Type B pancreatic cell (in vitro differentiated cells): ENCODE data around the gene KATNIP. TPM values are rescaled to one million over a fixed set of nuclear protein-coding genes. Genes with fewer than 3 reads are reported as not detected.
A peak's percentile ranks its signal among the peaks of the same experiment; 100 is the strongest.

Source experiments
- DNase-seq: peaks from one replicate; pipeline ENCODE4 v3.0.0; 2021; ENCODE audit warnings: mixed read lengths; ENCODE audit not compliant: unreplicated experiment; ENCODE audit errors: extremely low spot score
- H3K27ac Mint-ChIP-seq: 2 replicates; pipeline ENCODE4 v1.8.0; 2021; ENCODE audit warnings: mild to moderate bottlenecking, mixed read lengths
- H3K27me3 Mint-ChIP-seq: 2 replicates; pipeline ENCODE4 v1.8.0; 2021; ENCODE audit warnings: mixed read lengths
- H3K36me3 Mint-ChIP-seq: 2 replicates; pipeline ENCODE4 v1.8.0; 2021; ENCODE audit warnings: mixed read lengths
- H3K4me1 Mint-ChIP-seq: one replicate; pipeline ENCODE4 v1.8.0; 2021; ENCODE audit warnings: mixed read lengths; ENCODE audit not compliant: unreplicated experiment
- H3K4me3 Mint-ChIP-seq: 2 replicates; pipeline ENCODE4 v1.8.0; 2021; ENCODE audit warnings: mild to moderate bottlenecking, mixed read lengths
- H3K9me3 Mint-ChIP-seq: 2 replicates; pipeline ENCODE4 v1.8.0; 2021; ENCODE audit warnings: mixed read lengths
- long read RNA-seq: library from polyadenylated mRNA; unstranded; transcript quantifications from one replicate; pipeline ENCODE4 v2.0.0, GENCODE V29; 2020
- total RNA-seq: library from RNA; stranded (reverse); gene quantifications from 2 replicates; pipeline ENCODE4 v1.2.1, GENCODE V29; 2021; ENCODE audit warnings: low replicate concordance
- TF ChIP-seq, protein P1 (sequence below): fragments of 200-600 bp; sonication (generic); conservative IDR thresholded peaks from 2 replicates; pipeline ENCODE4 v1.5.0; 2021; ENCODE audit warnings: antibody characterized with exemption, mild to moderate bottlenecking

KATNIP gene
- total RNA-seq, result 35.8 and 54.8 TPM in 2 replicates
- long read RNA-seq, partial matches to known transcripts, result 8 of 19 reads
- long read RNA-seq, other reads (novel, unspliced or antisense), result 10 of 19 reads

DNA sequence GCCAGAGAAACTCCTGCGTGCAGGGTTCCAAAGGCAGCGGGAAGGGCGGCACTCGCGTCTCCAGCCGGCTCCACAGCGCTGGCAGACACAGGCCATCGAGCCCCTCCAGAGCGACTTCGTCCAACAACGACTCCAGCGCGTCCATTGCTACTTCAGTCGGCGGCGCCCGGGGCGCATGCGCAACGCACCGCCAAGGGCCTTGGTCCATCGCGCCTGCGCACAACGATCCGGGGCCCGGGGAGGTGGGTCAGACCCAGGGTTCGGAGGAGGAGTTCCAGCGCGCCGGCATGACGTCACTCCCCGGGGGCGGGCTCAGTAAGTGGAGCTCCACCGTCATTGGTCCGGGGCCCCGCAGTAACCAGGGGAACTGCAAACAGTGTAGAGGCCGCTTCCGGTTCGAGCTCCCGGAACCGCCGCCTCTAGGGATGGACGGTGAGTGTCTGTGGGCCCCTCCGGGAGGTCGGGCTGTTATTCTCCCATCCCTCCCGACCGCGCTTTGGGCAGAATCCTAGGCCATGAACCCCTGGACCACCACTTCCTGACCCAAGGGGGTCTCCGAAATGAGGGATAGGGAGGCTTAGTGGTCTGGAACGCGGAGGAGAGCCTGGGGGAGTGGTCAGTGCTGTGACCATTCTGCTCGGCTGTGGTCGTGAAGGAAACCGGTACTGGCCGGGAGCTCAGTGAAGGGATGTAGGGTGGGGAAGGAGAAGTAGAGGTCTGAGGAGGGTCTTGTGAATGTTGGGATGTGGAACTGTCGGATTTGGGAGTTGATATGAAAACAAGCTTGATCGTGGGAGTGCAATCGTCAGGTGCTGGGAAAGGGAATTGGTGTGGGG, at the start of gene KATNIP, which contains the start of gene GTF3C1:
KATNIP (plus strand) TSS at position 399 of the 836 bp plus-strand sequence; CDS start at position 426, 27 bp downstream.
GTF3C1 (minus strand) TSS at position 168 of the 836 bp plus-strand sequence; CDS start at position 145, 23 bp downstream.
- Mint-ChIP-seq H3K4me3 (peak within 1 kb of the TSS; percentile 99), H3K4me1 (peaks cover 26% of the 10 kb centered on the region), H3K27ac (peak within 1 kb of the TSS; percentile 100), H3K36me3 (peaks cover 11% of the 10 kb centered on the region), H3K27me3 (no peaks in the 10 kb centered on the region), H3K9me3 (no peaks in the 10 kb centered on the region)
- TF ChIP-seq, protein P1, sequence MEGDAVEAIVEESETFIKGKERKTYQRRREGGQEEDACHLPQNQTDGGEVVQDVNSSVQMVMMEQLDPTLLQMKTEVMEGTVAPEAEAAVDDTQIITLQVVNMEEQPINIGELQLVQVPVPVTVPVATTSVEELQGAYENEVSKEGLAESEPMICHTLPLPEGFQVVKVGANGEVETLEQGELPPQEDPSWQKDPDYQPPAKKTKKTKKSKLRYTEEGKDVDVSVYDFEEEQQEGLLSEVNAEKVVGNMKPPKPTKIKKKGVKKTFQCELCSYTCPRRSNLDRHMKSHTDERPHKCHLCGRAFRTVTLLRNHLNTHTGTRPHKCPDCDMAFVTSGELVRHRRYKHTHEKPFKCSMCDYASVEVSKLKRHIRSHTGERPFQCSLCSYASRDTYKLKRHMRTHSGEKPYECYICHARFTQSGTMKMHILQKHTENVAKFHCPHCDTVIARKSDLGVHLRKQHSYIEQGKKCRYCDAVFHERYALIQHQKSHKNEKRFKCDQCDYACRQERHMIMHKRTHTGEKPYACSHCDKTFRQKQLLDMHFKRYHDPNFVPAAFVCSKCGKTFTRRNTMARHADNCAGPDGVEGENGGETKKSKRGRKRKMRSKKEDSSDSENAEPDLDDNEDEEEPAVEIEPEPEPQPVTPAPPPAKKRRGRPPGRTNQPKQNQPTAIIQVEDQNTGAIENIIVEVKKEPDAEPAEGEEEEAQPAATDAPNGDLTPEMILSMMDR, result no peak
- DNase-seq, result peak; percentile 100

DNA sequence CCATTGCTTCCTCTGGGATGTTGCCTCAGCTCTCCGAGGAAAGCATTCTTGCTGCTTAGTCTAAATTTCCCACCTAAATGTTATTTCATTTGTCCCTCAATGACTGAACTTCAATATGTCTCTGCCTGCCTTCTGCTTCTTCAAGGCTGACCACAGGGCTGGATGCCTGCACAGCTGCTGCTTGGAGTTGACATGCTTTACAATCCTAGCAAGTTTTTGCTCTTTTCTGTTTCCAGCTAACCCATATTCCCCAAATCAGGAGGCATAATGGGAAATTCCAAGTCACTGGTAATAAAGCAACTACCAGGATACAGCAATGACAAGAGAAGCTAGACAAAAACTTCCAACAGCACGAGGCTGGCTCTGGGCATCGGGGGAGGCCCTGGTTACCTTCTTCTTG, 49.1 kb upstream of the KATNIP start:
- DNase-seq, result no peak
- Mint-ChIP-seq H3K27me3 (no peaks in the 10 kb centered on the region), H3K36me3 (peaks cover 28% of the 10 kb centered on the region), H3K4me1 (no peaks in the 10 kb centered on the region), H3K9me3 (no peaks in the 10 kb centered on the region), H3K27ac (no peak overlapping the region), H3K4me3 (no peak overlapping the region)
- TF ChIP-seq, protein P1, result no peak

DNA sequence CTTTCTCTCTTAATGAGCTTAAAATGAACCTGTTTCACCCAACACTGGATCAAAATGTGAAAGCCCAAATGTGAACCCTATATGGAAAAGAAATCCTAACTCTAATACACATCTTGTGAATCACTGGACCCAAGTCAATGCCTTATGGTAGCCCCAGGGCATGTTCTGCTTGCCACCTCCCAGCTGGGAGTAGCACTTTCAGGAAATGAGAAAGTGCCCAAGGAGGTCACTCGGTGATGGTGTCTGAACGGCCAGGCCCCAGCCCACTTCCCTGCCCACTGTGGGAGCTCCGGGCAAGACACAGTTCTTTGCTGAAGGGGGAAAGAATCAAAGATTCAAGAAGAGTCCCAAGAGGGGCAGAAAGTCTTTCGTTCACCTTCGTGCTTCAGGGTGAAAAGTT, 46.3 kb upstream of the KATNIP start:
- TF ChIP-seq, protein P1, result no peak
- Mint-ChIP-seq H3K27me3 (no peaks in the 10 kb centered on the region), H3K9me3 (no peaks in the 10 kb centered on the region), H3K4me1 (no peaks in the 10 kb centered on the region), H3K4me3 (no peak overlapping the region), H3K27ac (no peak overlapping the region), H3K36me3 (peaks cover 34% of the 10 kb centered on the region)
- no peak for DNase-seq

DNA sequence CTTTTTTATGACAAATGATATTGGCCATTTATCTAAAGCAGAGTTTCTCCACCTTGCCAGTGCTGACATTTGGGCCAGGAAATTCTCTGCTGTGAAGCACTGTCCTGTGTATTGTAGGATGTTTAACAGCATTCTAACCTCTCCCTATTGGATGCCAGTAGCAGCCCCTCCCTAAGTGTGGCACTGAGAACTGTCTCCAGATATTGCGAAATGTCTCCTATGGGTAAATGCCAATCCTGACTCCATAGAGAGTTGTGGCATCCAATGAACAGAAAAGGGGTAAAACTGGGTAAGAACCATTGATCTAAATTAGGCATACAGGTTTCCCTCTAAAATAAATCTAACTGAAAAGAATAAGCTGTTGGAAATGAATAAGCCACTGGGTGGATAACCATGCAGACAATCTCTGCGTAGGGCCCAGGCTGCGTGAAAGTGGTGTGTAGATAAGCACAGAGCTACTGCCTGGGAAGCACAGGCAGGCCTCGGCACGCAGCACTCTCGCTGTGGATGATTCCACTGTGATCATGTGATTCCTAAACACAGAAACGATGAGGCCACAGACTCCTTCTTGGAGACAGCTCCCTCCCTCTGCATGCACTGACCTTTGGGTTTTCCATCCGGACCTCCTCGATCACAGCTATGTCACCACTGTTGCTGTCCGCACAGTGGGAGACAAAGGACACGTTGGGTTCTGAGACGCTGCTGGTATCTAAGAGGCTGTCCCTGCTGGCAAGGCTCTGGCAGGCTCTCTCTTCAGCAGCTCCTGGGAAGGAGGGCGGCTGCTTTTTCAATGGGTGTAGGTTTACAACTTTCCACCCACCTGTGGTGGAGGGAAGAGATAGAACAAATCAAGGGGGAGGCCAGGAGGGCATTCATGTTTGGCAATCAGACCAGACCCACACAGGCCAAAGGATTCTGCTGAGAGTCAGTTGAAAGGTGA, 44.4 kb upstream of the KATNIP start:
- H3K9me3 Mint-ChIP-seq, result no peaks in the 10 kb centered on the region
- no peaks in the 10 kb centered on the region for H3K27me3 Mint-ChIP-seq
- DNase-seq, result no peak
- H3K36me3 Mint-ChIP-seq, result peaks cover 35% of the 10 kb centered on the region
- TF ChIP-seq, protein P1, result no peak
- no peak overlapping the region for H3K4me3 Mint-ChIP-seq
- no peak overlapping the region for H3K27ac Mint-ChIP-seq
- no peaks in the 10 kb centered on the region for H3K4me1 Mint-ChIP-seq

DNA sequence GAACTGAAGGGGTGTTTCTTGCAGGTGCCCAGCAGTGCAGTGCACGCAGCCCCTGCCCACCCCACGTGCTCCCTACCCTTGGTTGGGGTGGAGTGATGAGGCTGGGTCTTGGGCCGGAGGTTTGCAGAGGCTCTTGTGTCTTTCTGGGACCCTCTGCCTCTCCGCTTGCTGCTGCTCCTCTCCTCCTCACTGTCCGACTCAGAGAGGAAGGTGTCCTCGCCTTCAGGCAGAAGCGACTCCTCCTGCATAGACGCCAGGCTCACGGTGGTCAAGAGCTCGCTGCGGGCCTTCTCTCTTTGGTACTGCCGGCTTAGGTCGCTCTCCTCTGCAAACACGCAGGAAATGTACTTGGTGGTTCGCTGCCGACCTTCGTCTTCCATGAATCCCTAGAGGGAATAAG, 43.2 kb upstream of the KATNIP start:
- DNase-seq, result no peak
- Mint-ChIP-seq H3K9me3 (no peaks in the 10 kb centered on the region), H3K4me3 (no peak overlapping the region), H3K27ac (no peak overlapping the region), H3K27me3 (no peaks in the 10 kb centered on the region), H3K36me3 (peaks cover 42% of the 10 kb centered on the region), H3K4me1 (peaks cover 5% of the 10 kb centered on the region)
- TF ChIP-seq, protein P1, result no peak
